WTC11 (cell line): ENCODE results near the gene ACMSD.

Source experiments
- SMAD4 ChIP-seq: sonication (generic); formaldehyde crosslinking; IDR thresholded peaks from 2 replicates; pipeline ENCODE4 v1.8.0; 2022; ENCODE audit warnings: mild to moderate bottlenecking, missing genetic modification reagents
- STAT6 ChIP-seq: sonication (generic); formaldehyde crosslinking; conservative IDR thresholded peaks from 2 replicates; pipeline ENCODE4 v1.8.1; 2023; ENCODE audit warnings: mild to moderate bottlenecking, low read depth, missing genetic modification reagents, moderate library complexity
- TCF7 ChIP-seq: sonication (generic); formaldehyde crosslinking; IDR thresholded peaks from 2 replicates; pipeline ENCODE4 v1.8.0; 2022; ENCODE audit warnings: mild to moderate bottlenecking, low read depth, missing genetic modification reagents, moderate library complexity
- TEAD4 ChIP-seq: sonication (generic); formaldehyde crosslinking; IDR thresholded peaks from 2 replicates; pipeline ENCODE4 v1.8.0; 2022; ENCODE audit warnings: mild to moderate bottlenecking, missing genetic modification reagents
- TF ChIP-seq, protein P1 (sequence below): fragments of 200-600 bp; IDR thresholded peaks from 2 replicates; pipeline ENCODE4 v1.8.0; 2022; ENCODE audit warnings: antibody characterized with exemption
- TF ChIP-seq, protein P2 (sequence below): sonication (generic); formaldehyde crosslinking; IDR thresholded peaks from 2 replicates; pipeline ENCODE4 v1.8.1; 2022; ENCODE audit warnings: low read depth, missing genetic modification reagents, borderline replicate concordance
- TF ChIP-seq, protein P3 (sequence below): sonication (generic); formaldehyde crosslinking; IDR thresholded peaks from 2 replicates; pipeline ENCODE4 v1.8.1; 2023; ENCODE audit warnings: mild to moderate bottlenecking, missing genetic modification reagents, moderate library complexity

DNA sequence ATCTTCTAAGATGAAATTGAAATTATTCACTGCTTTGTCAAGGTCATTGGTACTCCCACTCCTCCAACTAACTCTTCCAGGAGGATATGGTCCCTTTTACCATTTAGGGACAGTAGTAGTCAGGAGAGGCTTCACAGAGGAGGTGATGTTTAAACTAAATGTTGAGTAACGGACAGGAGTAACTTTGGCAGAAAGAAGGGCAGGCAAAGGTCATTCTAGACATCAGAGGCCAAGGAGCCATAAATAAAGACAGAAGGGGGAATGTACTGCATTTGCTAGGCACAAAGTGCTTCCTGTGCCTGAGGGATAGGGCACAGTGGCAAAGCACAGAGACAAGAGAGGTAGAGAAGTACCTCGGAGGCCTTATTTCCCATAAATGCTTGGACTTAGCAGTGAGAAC lies 14.6 kb upstream of the ACMSD start:
- TF ChIP-seq STAT6 (CRISPR knock-in tag): no peak
- TF ChIP-seq, protein P1, sequence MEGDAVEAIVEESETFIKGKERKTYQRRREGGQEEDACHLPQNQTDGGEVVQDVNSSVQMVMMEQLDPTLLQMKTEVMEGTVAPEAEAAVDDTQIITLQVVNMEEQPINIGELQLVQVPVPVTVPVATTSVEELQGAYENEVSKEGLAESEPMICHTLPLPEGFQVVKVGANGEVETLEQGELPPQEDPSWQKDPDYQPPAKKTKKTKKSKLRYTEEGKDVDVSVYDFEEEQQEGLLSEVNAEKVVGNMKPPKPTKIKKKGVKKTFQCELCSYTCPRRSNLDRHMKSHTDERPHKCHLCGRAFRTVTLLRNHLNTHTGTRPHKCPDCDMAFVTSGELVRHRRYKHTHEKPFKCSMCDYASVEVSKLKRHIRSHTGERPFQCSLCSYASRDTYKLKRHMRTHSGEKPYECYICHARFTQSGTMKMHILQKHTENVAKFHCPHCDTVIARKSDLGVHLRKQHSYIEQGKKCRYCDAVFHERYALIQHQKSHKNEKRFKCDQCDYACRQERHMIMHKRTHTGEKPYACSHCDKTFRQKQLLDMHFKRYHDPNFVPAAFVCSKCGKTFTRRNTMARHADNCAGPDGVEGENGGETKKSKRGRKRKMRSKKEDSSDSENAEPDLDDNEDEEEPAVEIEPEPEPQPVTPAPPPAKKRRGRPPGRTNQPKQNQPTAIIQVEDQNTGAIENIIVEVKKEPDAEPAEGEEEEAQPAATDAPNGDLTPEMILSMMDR: no peak
- no peak for TF ChIP-seq SMAD4 (CRISPR knock-in tag)
- TF ChIP-seq TEAD4 (CRISPR knock-in tag): no peak
- TF ChIP-seq, protein P2, sequence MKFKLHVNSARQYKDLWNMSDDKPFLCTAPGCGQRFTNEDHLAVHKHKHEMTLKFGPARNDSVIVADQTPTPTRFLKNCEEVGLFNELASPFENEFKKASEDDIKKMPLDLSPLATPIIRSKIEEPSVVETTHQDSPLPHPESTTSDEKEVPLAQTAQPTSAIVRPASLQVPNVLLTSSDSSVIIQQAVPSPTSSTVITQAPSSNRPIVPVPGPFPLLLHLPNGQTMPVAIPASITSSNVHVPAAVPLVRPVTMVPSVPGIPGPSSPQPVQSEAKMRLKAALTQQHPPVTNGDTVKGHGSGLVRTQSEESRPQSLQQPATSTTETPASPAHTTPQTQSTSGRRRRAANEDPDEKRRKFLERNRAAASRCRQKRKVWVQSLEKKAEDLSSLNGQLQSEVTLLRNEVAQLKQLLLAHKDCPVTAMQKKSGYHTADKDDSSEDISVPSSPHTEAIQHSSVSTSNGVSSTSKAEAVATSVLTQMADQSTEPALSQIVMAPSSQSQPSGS (CRISPR knock-in tag): no peak
- TF ChIP-seq, protein P3, sequence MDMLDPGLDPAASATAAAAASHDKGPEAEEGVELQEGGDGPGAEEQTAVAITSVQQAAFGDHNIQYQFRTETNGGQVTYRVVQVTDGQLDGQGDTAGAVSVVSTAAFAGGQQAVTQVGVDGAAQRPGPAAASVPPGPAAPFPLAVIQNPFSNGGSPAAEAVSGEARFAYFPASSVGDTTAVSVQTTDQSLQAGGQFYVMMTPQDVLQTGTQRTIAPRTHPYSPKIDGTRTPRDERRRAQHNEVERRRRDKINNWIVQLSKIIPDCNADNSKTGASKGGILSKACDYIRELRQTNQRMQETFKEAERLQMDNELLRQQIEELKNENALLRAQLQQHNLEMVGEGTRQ (CRISPR knock-in tag): no peak
- TF ChIP-seq TCF7 (CRISPR knock-in tag): no peak
